ENCODE data around the gene NDUFS7.

NDUFS7 gene

DNA sequence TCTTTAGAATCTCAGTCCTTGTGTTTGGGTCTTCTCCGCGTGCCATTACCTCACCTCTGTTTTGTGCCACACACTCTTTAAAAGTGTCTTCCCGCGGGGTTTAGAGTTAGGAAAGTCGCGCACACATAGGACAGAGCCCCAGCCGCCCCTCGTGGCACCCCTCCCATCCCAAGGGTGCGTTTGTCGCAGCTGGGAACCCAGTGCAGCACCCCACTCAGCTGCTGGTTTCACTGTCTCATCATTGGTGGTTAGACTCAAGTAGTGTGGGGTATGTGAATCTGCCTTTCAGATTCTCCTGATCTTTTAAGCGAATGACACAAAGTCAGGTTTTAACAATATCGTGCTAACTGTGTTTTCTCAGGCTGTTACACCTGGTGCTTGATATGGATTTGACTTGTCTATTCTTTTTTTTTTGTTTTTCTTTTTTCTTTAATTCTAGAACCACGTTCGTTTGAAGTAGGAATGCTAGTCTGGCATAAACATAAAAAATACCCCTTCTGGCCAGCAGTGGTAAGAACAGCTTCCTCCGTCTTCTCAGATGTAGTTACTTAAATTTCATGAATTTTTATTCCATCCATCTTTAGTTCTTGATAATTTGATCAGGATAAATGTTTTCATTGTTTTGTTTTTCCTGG lies 19.5 kb upstream of the NDUFS7 start:
- DNase-seq (ENCODE audit: low read depth in 2 of 2), result no peak

DNA sequence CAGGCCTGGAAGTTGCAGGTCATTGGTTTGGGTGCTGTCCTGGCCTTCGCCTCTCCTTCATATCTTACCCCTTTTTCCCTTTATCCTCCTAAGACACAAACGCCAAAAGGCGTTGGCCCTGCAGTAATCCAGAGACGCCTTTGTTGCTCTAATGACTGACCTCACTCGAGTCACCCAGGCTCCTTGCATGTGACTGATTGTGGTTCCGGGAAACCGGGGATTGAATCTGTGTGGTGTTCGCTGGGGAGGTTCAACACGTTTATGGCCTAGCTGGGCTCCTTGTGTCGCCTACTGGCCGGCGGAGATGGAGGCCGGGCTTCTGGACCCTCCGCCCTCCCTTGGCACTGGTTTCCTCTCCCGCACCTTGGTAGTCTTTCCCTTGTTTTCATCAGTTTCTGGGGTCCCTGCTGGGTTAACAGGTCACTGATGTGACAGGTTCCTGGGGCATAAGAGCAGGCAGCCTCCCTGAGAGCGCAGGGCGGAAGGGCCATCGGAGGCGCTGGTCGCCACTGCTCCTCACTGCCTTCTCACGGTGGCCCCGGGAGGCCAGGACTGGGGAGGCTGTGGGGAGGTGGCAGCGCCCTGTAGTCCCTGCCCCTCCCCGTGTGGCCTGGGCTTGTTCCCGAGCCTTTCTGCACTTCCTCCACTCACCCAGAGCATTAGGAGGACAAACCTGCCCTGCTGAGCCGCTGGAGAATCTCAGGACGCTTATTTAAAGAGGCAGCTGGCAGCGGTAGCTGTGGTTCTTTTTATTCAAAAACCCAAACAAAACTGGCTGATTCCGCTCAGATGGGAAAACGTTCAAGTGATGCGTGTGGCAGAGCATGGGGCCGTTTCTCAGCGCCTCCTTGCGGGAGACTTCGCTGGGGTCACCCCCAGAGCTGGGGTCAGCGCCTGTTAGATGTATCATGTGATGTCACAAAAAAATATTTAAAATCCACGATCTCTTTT lies 18.1 kb upstream of the NDUFS7 start:
- no peak for DNase-seq (ENCODE audit: low read depth in 2 of 2)

DNA sequence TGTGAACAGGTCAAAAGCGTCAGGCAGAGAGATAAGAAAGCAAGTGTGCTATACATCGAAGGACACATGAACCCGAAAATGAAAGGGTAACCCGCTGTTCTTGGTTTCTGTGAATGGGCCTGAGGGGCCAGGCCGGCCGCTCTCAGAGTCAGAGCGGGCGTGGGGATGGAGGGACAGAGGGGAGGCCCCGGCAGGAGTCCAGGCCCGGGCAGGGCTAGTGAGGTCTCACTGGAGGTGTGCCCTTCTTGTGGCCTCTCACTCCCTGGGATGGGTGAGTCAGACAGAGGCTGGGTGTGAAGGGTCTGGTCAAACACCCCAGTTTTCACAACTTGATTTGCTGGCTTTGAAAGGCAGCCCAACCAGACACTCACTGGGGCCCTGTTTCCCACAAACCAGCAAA lies 17.4 kb upstream of the NDUFS7 start:
- DNase-seq (ENCODE audit: low read depth in 2 of 2), result no peak

DNA sequence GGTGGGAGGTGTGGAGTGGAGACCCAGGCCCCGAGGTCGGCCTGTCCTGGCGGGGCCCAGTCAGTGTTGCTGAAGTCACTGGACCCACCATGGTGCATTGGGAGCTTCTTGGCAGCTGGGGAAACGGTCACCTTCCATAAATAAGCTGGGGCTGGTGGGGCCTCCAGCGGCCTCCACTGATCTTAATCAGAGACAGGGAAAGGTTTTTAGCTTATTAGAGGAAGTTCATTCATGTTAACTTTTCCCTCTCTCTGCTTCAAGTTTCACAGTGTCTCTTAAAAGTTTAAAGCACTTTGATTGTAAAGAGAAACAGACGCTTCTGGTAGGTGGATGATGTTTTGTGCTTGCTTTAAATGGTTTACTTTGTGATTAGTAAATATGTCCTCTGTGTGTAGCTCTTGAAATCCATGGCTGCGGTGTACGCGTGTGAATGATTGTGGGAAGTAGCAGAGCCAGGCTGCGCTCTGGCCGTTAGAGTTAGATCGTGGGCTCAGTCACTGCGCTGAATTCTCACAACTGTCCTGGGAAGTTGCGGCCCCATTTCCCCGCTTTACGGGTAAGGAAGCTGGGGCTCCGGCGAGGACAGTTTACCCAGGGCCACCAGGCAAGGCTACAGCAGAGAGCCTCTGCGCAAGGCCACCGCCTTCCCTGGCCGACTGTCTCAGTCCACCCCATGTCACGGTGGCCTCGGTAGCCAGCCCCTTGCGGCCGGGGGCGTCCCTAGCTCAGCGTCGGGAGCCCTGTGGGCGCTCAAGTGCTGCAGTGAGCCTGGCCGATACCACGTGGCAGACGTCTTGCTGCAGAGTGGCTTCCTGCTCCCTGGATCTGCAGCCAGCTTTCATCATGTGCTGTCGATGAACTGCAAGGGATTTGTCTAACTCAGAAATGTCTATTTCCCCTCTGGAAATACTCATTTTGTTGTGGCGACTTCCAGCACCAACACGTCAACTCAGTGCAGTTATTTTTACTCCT lies 16.5 kb upstream of the NDUFS7 start:
- DNase-seq (ENCODE audit: low read depth in 2 of 2), result no peak

DNA sequence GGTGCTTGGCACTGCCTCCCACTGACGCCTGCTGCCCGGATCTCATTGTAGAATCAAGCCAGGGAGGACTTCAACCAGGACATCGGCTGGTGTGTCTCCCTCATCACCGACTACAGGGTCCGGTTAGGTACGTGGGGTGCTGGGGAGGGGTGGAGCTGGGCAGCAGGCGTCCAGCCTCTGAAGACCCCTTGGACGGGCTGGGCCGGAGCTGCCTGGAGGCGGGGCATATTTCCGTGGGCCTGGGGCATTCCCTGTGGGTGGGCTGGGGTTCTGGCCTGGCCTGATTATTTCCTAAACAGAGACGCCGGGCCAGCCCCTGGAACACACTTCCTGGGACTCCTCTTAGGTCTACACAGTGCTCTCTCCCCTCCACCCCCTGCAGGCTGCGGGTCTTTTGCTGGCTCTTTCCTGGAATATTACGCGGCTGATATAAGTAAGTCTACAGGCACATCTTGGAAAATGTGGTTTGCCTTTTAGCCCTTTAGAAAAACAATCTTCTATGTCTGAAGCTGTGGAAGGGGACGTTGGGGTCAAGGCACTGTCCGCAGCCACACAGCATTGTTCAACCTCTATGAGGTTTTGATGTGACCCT lies 14.4 kb upstream of the NDUFS7 start:
- no peak for DNase-seq (ENCODE audit: low read depth in 2 of 2)

DNA sequence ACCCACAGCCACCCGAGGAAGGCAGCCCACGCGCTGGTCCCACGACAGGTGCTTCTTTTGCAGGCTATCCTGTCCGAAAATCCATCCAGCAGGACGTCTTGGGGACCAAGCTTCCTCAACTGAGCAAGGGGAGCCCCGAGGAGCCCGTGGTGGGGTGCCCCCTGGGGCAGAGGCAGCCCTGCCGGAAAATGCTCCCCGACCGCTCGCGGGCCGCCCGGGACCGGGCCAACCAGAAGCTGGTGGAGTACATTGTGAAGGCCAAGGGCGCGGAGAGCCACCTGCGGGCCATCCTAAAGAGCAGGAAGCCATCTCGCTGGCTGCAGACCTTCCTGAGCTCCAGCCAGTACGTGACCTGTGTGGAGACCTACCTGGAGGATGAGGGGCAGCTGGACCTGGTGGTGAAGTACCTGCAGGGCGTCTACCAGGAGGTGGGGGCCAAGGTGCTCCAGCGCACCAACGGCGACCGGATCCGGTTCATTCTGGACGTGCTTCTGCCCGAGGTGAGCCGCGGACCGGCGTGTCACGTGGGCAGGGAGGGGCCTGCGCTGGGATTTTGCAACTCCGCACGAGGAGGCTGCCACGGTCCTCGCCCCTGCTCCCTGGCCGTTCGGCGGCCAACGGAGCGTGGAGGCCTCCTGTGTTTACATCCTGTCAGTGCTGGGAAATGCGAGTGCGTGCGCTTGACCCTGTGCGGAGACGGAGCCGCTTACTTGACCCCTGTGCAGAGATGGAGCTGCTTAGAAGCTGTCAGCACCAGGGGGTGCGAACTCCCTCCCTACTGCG lies 12.9 kb upstream of the NDUFS7 start:
- DNase-seq (ENCODE audit: low read depth in 2 of 2), result no peak

DNA sequence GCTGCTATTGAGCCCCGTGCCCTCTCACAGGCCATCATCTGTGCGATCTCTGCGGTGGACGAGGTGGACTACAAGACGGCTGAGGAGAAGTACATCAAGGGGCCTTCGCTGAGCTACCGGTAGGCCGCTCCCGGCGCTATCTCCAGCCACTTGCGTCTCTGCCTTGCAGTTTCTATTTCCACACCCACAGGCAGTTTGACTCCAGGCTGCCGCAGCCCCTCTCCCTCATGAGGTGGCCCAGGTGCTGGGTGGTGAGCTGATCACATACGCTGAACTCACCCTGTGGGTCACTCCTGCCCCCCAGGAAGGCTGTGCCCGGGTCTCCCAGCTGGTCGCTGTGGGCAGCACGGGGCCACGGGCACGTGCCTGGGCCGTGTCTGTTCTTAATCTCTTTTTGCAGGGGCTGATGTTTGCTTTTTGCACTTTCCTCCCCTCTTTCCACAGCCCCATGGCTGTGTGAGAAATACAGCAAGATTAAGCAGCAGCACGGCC lies 10.6 kb upstream of the NDUFS7 start:
- DNase-seq (ENCODE audit: low read depth in 2 of 2), result no peak

DNA sequence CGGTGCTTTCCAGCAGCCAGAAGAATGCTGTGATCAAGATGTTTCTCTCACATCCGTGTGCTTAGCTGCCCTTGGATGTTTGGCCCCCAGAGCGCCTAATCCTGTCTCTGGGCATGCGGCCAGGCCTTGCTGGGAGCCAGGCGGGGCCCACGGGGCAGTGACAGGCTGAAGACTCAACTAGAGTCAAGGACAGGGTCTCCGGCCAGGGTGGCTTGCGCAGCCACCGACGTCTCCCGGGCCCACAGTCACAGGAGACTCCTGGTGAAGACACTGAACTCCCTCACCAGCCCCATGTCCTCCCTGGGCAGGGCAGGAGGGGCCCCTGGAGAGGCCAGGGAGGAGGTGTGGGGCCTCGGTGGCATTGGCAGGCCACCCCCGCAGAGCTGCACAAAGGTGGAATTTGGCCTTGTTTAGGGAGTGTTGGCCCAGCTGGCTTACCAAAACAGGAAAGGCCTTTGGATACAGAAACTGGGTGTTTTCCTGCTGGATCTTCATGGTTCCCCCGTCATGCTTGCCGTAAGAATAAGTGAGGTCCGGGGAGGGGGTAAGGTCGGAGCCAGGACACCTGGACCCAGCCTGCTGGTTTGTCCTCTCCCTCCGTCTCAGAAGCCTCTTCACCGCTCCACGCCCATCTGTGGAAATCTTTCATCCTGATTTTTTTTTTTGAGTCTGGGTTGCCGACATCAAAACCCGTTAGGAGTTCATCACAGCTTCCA lies 10.0 kb upstream of the NDUFS7 start:
- DNase-seq (ENCODE audit: low read depth in 2 of 2), result no peak

DNA sequence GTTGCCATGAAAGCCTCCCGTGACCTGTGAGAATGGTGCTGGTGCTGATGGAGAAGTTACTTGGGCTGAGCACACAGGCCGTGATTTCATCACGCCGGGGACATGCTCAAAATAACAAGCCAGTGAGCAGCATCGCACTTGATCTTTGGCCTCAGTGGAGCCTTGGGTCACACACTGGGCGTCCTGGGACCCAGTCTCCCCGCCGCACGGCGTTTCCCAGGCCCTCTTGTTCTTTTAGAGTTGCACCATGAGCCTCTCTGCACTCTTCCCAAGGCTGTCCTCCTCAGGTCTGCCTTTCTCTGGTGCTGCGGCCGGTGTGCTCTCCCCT lies 9.5 kb upstream of the NDUFS7 start:
- DNase-seq (ENCODE audit: low read depth in 2 of 2), result no peak

DNA sequence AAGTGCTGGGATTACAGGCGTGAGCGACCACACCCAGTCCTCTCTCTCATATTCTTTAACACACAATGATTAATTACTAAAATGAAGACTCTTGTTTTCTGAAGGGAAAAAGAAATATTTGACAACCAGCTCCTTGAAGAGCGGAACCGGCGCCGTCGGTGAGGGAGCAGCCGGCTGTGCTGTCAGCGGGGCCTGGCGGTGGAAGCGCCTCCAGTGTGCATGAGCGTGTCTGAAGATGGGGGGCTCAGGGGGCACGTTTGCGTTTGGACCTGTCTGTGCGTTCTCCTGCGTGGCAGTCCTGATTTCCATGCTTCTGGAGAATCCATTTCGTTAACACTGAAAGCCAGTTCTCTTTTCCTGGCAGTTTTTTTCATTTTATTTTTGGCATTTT lies 7.3 kb upstream of the NDUFS7 start:
- DNase-seq (ENCODE audit: low read depth in 2 of 2), result no peak

DNA sequence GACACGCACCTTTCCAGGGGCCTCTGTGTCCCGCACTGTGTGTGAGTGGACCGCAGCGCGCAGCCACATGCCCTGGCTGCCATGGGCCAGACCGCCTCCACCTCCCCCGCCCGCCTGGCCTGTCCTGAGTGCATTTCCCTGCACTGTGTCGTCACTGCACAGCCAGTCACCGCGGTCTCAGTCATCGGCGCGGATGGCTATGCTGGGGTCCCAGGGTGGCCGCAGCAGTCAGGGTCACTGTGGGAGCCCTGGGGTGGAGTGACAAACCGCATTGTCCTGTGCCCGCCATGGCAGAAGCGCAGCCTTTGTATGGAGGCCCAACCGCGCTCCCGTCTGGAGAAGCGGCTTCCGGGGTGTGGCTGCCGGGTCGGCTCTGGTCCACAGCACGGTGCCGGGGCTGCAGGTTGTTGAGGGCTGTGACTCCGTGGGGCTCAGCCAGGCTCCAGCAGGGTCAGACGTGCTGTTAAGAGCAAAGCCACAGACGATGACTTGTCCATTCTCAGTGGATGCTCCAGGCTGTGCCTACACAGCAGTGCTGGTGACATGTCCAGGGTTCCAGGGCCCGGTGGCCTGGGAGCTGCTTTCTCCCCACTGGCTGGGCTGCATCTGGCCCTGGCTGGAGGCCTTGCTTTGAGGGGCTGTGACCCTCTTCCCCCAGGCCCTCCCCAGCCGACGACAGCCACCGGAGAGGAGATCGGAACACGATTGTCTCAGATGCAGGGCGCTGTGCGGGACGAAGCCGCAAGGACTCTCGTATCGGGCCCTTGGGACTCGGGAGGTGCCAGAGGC lies 6.3 kb upstream of the NDUFS7 start:
- no peak for DNase-seq (ENCODE audit: low read depth in 2 of 2)

DNA sequence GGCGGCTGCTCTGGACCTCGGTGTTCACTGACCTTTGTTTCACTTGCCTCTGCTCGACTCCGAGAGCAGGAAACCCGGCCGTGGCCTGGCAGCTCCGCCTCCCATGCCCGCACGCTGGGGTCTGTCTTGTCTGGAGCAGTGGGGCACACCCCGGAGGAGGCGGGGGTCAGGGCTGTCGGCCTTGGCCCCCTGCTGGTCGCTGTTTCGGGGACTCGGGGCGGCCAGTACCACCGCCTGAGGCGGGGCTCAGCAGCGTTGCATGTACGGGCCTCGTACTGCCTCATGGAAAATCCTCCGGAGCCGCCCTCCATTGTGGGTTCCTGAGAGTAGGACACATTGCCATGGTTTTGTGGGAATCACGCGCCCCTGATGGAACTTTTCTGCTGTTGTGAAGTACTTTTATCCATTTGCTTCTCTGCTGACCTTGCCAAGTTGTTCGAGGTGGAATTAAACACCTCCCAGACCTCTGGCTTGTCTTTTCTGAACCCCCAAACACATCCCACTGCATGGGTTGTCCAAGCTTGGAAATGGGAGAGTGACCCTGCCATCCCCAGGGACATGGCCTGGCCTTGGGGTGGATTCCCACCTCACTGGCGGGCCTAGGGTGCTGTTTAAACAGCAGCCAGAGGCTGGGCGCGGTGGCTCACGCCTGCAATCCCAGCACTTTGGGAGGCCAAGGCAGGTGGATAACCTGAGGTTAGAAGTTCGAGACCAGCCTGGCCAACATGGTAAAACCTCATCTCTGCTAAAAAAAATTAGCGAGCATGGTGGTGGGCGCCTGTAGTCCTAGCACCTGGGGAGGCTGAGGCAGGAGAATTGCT lies 5.5 kb upstream of the NDUFS7 start:
- no peak for DNase-seq (ENCODE audit: low read depth in 2 of 2)

DNA sequence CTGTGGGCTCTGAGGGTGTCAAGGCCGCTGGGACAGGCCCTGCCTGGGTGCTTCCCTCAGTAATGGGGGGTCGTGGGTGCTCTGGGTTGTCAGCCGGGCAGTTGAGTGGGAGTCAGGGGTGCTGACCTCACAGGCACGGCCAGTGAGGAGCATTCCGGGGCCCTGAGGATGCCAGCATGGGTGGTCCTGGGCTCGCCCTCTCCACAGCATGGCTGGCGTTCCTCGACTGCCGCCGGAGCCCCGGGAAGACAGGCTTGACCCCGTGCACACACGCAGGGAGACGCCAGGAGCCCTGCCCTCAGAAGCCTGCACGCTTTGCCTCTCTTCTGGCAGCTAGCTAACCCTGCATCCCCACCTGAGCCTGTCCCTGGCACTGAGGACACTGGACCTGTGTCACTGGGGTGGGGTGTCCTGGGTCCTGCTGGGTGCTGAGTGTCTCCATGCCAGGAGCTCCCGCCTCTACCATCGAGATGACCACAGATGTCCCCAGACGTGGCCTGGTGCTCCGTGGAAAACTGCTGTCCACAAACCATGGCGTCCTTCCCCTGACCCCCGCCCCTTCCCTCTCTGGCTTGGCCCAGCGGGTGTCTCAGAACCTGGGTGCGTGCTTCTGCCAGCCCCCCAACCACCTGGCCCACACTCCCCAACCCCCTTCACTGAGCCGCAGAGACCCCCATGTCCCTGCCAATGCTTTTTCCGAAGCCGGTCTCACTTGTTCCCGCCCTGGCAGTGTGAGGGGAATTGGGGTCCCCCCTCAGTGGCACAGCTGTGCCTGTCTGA lies 4.4 kb upstream of the NDUFS7 start:
- no peak for DNase-seq (ENCODE audit: low read depth in 2 of 2)

DNA sequence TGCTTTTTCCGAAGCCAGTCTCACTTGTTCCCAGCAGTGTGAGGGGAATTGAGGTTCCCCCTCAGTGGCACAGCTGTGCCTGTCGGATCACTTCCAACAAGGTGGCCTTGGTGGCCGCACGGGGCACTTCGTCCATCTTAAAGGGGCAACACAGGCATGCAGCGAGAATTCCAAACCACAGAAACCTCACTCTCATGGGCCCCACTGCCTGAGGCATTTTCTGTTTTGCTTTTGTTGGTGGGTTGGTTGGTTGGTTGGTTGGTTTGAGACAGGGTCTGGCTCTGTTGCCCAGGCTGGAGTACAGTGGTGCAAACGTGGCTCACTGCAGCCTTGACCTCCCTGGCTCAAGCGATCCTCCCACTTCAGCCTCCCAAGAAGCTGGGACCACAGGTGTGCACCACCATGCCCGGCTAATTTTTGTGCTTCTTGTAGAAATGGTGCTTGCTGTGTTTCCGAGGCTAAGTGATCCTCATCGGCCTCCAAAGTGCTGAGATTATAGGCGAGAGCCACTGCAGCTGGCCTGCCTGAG lies 3.7 kb upstream of the NDUFS7 start:
- DNase-seq (ENCODE audit: low read depth in 2 of 2), result no peak

DNA sequence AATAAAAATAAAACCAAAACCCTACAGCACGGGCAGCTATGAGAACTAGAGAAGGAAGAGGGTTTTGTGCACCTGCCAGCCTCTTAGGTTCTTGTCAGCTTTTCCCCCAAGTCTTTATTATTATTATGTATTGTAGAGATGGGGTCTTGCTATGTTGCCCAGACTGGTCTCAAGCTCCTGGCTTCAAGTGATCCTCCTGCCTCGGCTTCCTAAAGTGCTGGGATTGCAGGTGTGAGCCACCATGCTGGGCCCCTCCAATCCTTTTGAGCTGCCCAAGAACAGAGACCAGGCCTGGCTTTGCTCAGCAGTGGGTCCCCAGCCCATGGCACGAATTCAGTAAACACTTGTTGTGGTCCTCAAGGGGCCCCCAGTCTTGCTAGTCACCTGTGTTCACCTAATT lies 1.5 kb upstream of the NDUFS7 start:
- DNase-seq (ENCODE audit: low read depth in 2 of 2), result no peak

DNA sequence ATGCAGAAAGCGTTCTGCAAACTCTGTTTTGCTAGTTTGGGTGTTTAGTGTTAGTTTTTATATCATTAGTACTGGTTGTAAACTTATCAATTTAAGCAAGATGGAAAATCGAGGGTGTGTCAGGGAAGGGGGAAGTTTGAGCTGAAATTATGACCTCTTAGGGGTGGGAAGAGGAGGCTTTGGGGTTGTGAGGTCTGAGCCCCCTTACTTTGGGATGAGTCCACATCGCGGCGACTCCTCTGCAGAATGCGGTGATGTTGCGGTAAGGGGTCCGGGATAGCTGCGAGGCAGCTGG lies 743 bp upstream of the NDUFS7 start:
- no peak for DNase-seq (ENCODE audit: low read depth in 2 of 2)

DNA sequence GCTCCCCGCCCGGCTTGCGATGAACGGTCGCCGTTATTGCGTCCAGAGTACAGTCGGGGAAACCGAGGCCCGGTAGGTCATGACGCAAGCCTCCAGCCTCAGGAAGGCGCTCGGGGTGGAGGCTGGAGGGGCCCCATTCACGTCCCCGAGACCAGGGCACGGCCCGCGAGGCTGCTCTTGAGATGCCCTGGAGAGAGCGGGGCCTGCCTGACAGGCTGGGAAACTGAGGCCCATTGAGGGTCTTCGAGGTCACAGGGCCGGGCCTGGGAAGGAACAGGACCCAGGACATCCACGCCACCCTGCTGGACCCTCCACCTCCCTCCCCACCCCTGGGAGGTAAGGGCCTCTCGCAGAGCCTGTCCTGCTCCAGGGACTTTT lies 367 bp downstream of the NDUFS7 start:
- no peak for DNase-seq (ENCODE audit: low read depth in 2 of 2)

All from stimulated activated CD8-positive, alpha-beta memory T cell treated with anti-CD3 and anti-CD28 coated beads, Interleukin-7, amount 100 ng/mL, for 1 hour (primary cell).